ENCODE data around the gene TFPI.

TFPI gene

GRCh38 chr2:187466129-187466792, 88.0 kb downstream of the TFPI start:
- no peak for DNase-seq (ENCODE audit: low read depth)

- no peak for DNase-seq (ENCODE audit: low read depth)
Measured at GRCh38 chr2:187462839-187463238, 91.4 kb downstream of the TFPI start.

GRCh38 chr2:187461294-187462261, 92.7 kb downstream of the TFPI start:
- DNase-seq (ENCODE audit: low read depth), result no peak

- DNase-seq (ENCODE audit: low read depth), result no peak
Measured at GRCh38 chr2:187459256-187459655, 95.0 kb downstream of the TFPI start.

GRCh38 chr2:187453078-187453641, 101.1 kb downstream of the TFPI start:
- DNase-seq (ENCODE audit: low read depth), result no peak

GRCh38 chr2:187451510-187451909, 102.7 kb downstream of the TFPI start:
- DNase-seq (ENCODE audit: low read depth), result no peak

GRCh38 chr2:187447336-187447735, 106.9 kb downstream of the TFPI start:
- no peak for DNase-seq (ENCODE audit: low read depth)

- DNase-seq (ENCODE audit: low read depth), result no peak
Measured at GRCh38 chr2:187446711-187447110, 107.5 kb downstream of the TFPI start.

- no peak for DNase-seq (ENCODE audit: low read depth)
Measured at GRCh38 chr2:187445051-187445450, 109.2 kb downstream of the TFPI start.

- DNase-seq (ENCODE audit: low read depth), result no peak
Measured at GRCh38 chr2:187442778-187443177, 111.5 kb downstream of the TFPI start.

GRCh38 chr2:187442378-187442777, 111.9 kb downstream of the TFPI start:
- DNase-seq (ENCODE audit: low read depth), result no peak

- no peak for DNase-seq (ENCODE audit: low read depth)
Measured at GRCh38 chr2:187440101-187440675, 114.0 kb downstream of the TFPI start.

GRCh38 chr2:187438455-187438854, 115.8 kb downstream of the TFPI start:
- DNase-seq (ENCODE audit: low read depth), result no peak

GRCh38 chr2:187435756-187436155, 118.5 kb downstream of the TFPI start:
- no peak for DNase-seq (ENCODE audit: low read depth)

- no peak for DNase-seq (ENCODE audit: low read depth)
Measured at GRCh38 chr2:187435078-187435477, 119.2 kb downstream of the TFPI start.

- DNase-seq (ENCODE audit: low read depth), result no peak
Measured at GRCh38 chr2:187434342-187434785, 119.9 kb downstream of the TFPI start.

- no peak for DNase-seq (ENCODE audit: low read depth)
Measured at GRCh38 chr2:187431911-187432310, 122.3 kb downstream of the TFPI start.

- no peak for DNase-seq (ENCODE audit: low read depth)
Measured at GRCh38 chr2:187429989-187430388, 124.2 kb downstream of the TFPI start.

- DNase-seq (ENCODE audit: low read depth), result no peak
Measured at GRCh38 chr2:187424146-187424545, 130.1 kb downstream of the TFPI start.

- DNase-seq (ENCODE audit: low read depth), result no peak
Measured at GRCh38 chr2:187422282-187422681, 132.0 kb downstream of the TFPI start.

- no peak for DNase-seq (ENCODE audit: low read depth)
Measured at GRCh38 chr2:187421519-187421918, 132.7 kb downstream of the TFPI start.

- DNase-seq (ENCODE audit: low read depth), result no peak
Measured at GRCh38 chr2:187419808-187420207, 134.4 kb downstream of the TFPI start.

GRCh38 chr2:187415449-187415848, 138.8 kb downstream of the TFPI start:
- DNase-seq (ENCODE audit: low read depth), result no peak
